ENCODE results near the gene PRR14.

GRCh38 chr16:30697264-30698138 lies 46.7 kb downstream of the PRR14 start:
- no peak for TF ChIP-seq CTCF (conservative IDR thresholded peaks at IDR 0.05; ENCODE audit: low read length)
- TF ChIP-seq EZH2phosphoT487 (IDR thresholded peaks at IDR 0.05; ENCODE audit: borderline replicate concordance), result no peak

All from Loucy (cell line).